HepG2 (cell line): ENCODE data around the gene PPP2R5B. TPM values are rescaled to one million over a fixed set of nuclear protein-coding genes. Genes with fewer than 3 reads are reported as not detected.

ENCODE experiments used
- ATAC-seq: fragments of 200-7000 bp; cut with Tn5 transposase; 3 replicates; pipeline ENCODE4 v1.9.1; 2020; ENCODE audit warnings: mild to moderate bottlenecking, moderate library complexity
- BruUV-seq: library from RNA; stranded (reverse); fragments of 400-500 nt; replicated peaks from 2 replicates; lab custom pipeline; 2021; lab: Mats Ljungman, UMichigan
- CTCF ChIA-PET: fragments of 300-600 bp; formaldehyde crosslinking; extraction: SDS; loops from one replicate; lab custom pipeline; 2021; ENCODE audit warnings: low total read pairs, inconsistent platforms, low intra/inter-chr PET ratio; lab: Yijun Ruan, JAX
- POLR2A ChIA-PET: fragments of 350-600 bp; sonication (Branson Sonifier 250); formaldehyde crosslinking; loops from one replicate; lab custom pipeline; 2020; ENCODE audit warnings: antibody characterized with exemption, inconsistent platforms; lab: Yijun Ruan, JAX
- DNase-seq: peaks from one replicate; pipeline ENCODE4 v3.0.0-alpha.2; 2015; ENCODE audit warnings: low spot score
- FAIRE-seq: peaks from 3 replicates; lab custom pipeline; 2011; peaks lifted over from hg19 to GRCh38; lab: Jason Lieb, UNC
- H2AFZ ChIP-seq: one replicate; pipeline ENCODE4 v1.6.1; 2011; ENCODE audit warnings: low read length, inconsistent platforms
- H3K27ac ChIP-seq: fragments of 300-600 bp; 3 replicates; pipeline ENCODE4 v1.8.0; 2011; ENCODE audit warnings: mixed run types, mild to moderate bottlenecking, mixed read lengths, low read length, inconsistent platforms; ENCODE audit not compliant: insufficient read depth; ENCODE audit errors: extremely low read length
- H3K27me3 ChIP-seq, 2 experiments: fragments of 200-600 bp in 1 of 2; 2 replicates in 1 of 2; 3 replicates in 1 of 2; pipeline versions ENCODE4 v1.6.0 to v1.8.0; 2011; ENCODE audit warnings: low read length in 2 of 2, mild to moderate bottlenecking in 2 of 2, moderate library complexity in 2 of 2, inconsistent platforms in 1 of 2; ENCODE audit not compliant: insufficient read depth in 2 of 2, control insufficient read depth in 1 of 2
- H3K36me3 ChIP-seq, 2 experiments: fragments of 200-600 bp in 1 of 2; replicated peaks in 1 of 2; 2 replicates in 1 of 2; 3 replicates in 1 of 2; pipeline versions ENCODE4 v1.5.1 to v1.8.0; 2011; ENCODE audit warnings: low read length in 2 of 2, inconsistent platforms in 1 of 2; ENCODE audit not compliant: insufficient read depth in 2 of 2, control insufficient read depth in 1 of 2
- H3K4me1 ChIP-seq: 2 replicates; pipeline ENCODE4 v1.5.1; 2012; ENCODE audit warnings: low read length, inconsistent platforms; ENCODE audit not compliant: insufficient read depth
- H3K4me2 ChIP-seq: 2 replicates; pipeline ENCODE4 v1.6.0; 2011; ENCODE audit warnings: low read depth, low read length, inconsistent platforms
- H3K4me3 ChIP-seq, 3 experiments: fragments of 200-600 bp in 1 of 3; sonication (generic), shearing (Covaris generic) in 1 of 3; replicated peaks in 1 of 3; 2 replicates each; pipeline ENCODE4 v1.5.1; 2011 to 2016; ENCODE audit warnings: low read length in 3 of 3, inconsistent platforms in 2 of 3, low read depth in 2 of 3, mild to moderate bottlenecking in 2 of 3, control low read depth in 1 of 3, mixed read lengths in 1 of 3; ENCODE audit not compliant: insufficient read depth in 1 of 3
- H3K79me2 ChIP-seq: one replicate; pipeline ENCODE4 v1.6.1; 2011; ENCODE audit warnings: low read length, inconsistent platforms; ENCODE audit not compliant: insufficient read depth
- H3K9ac ChIP-seq: 2 replicates; pipeline ENCODE4 v1.6.0; 2011; ENCODE audit warnings: mild to moderate bottlenecking, low read depth, low read length, inconsistent platforms; ENCODE audit not compliant: insufficient read depth
- H3K9me3 ChIP-seq: 2 replicates; pipeline ENCODE4 v1.5.1; 2012; ENCODE audit warnings: mild to moderate bottlenecking, low read length
- H4K20me1 ChIP-seq: 2 replicates; pipeline ENCODE4 v1.6.0; 2011; ENCODE audit warnings: inconsistent platforms, mild to moderate bottlenecking, low read length, moderate library complexity; ENCODE audit not compliant: insufficient read depth
- CAMTA2 ChIP-seq: sonication (generic); formaldehyde crosslinking; IDR thresholded peaks from 2 replicates; pipeline ENCODE4 v1.4.0; 2020; ENCODE audit warnings: mild to moderate bottlenecking, missing genetic modification reagents, borderline replicate concordance
- FOXA1 ChIP-seq, 2 experiments: fragments of 450-650 bp in 1 of 2; sonication (generic) in 1 of 2; formaldehyde crosslinking in 1 of 2; IDR thresholded peaks; 2 replicates each; pipeline versions ENCODE4 v1.4.0 to v1.6.1; 2016 to 2020; ENCODE audit warnings: missing genetic modification reagents in 1 of 2
- IKZF5 ChIP-seq: IDR thresholded peaks from 2 replicates; pipeline ENCODE4 v1.6.1; 2018; ENCODE audit warnings: missing genetic modification reagents, mild to moderate bottlenecking, missing compliant biosample characterization
- KDM5B ChIP-seq: sonication (generic); formaldehyde crosslinking; IDR thresholded peaks from 2 replicates; pipeline ENCODE4 v1.4.0; 2020; ENCODE audit warnings: missing genetic modification reagents, mild to moderate bottlenecking, borderline replicate concordance
- POGZ ChIP-seq: sonication (generic); formaldehyde crosslinking; IDR thresholded peaks from 2 replicates; pipeline ENCODE4 v1.4.0; 2020; ENCODE audit warnings: mild to moderate bottlenecking, missing genetic modification reagents
- STAG1 ChIP-seq: sonication (generic); formaldehyde crosslinking; IDR thresholded peaks from 2 replicates; pipeline ENCODE4 v1.4.0; 2020; ENCODE audit warnings: missing genetic modification reagents
- TOPORS ChIP-seq: sonication (generic); formaldehyde crosslinking; IDR thresholded peaks from 2 replicates; pipeline ENCODE4 v1.8.0; 2023; ENCODE audit warnings: mild to moderate bottlenecking, missing genetic modification reagents
- ZNF460 ChIP-seq: sonication (generic); formaldehyde crosslinking; IDR thresholded peaks from 2 replicates; pipeline ENCODE4 v1.5.1; 2020; ENCODE audit warnings: missing genetic modification reagents, mild to moderate bottlenecking, borderline replicate concordance
- ZNF615 ChIP-seq: sonication (generic); formaldehyde crosslinking; IDR thresholded peaks from 2 replicates; pipeline ENCODE4 v1.5.0; 2020; ENCODE audit warnings: mild to moderate bottlenecking, missing genetic modification reagents, borderline replicate concordance
- ZNF704 ChIP-seq: sonication (generic); formaldehyde crosslinking; IDR thresholded peaks from 2 replicates; pipeline ENCODE4 v1.8.1; 2023; ENCODE audit warnings: mild to moderate bottlenecking, inconsistent platforms, moderate library complexity, missing genetic modification reagents, borderline replicate concordance
- WGBS: methylation state at CpG from one replicate; pipeline ENCODE4 v1.1.6; 2017; ENCODE audit warnings: low lambda C conversion rate; 5-methylcytosine and 5-hydroxymethylcytosine counted together
- in situ Hi-C: cut with HindIII; loops from 2 replicates; pipeline ENCODE4 v1.10.0; 2017; ENCODE audit warnings: low pct_unique_long_range_greater_than_20kb; ENCODE audit not compliant: extremely low pct_ligation_motif_present
- intact Hi-C: fragments of 100-400 bp; cut with micrococcal nuclease; formaldehyde crosslinking; loops from one replicate; pipeline ENCODE4 v1.10.0; 2022; ENCODE audit not compliant: unreplicated experiment
- polyA plus RNA-seq, 8 experiments: library from polyadenylated mRNA; depleted of rRNA in 3 of 8; stranded (reverse) in 7 of 8; unstranded in 1 of 8; fragments of >200 nt; fragmentation: Illumina TruSeq in 4 of 8; extraction: Trizol in 4 of 8; gene quantifications; 2 replicates each; pipeline versions ENCODE4 v1.2.1 to v1.2.3, GENCODE V29; 2011 to 2016; ENCODE audit warnings: low read depth in 4 of 8, missing spikeins in 1 of 8, mixed read lengths in 1 of 8; ENCODE audit not compliant: insufficient read depth in 1 of 8
- total RNA-seq, 5 experiments: library from RNA; depleted of rRNA; stranded (reverse); fragments of >200 nt; fragmentation: Illumina TruSeq; extraction: Trizol; gene quantifications; 2 replicates each; pipeline ENCODE4 v1.2.3, GENCODE V29; 2016; ENCODE audit warnings: low read depth in 1 of 5
- TF ChIP-seq, protein P1 (sequence below): sonication (generic); formaldehyde crosslinking; IDR thresholded peaks from 2 replicates; pipeline ENCODE4 v1.5.0; 2020; ENCODE audit warnings: mild to moderate bottlenecking, missing genetic modification reagents, moderate library complexity

Gene PPP2R5B
- total and polyA plus RNA-seq, 2 of the 13 experiments (the other 11 are each of a cell fraction or from before 2014, with no cell fraction given), result 2.3 to 8.3 TPM

GRCh38 chr11:64936539-64936938 lies 12.1 kb downstream of the PPP2R5B start:
- Histone ChIP-seq H3K4me1 (peaks cover 39% of the 10 kb centered on the region), H3K27me3 (peaks cover 0 to 7% of the 10 kb centered on the region in 2 experiments; a peak in 3 of 5 replicates), H3K4me2 (no peak overlapping the region; the same call in 1 of the 2 replicates), H3K79me2 (no peaks in the 10 kb centered on the region), H3K36me3 (peaks cover 0 to 1% of the 10 kb centered on the region in 2 experiments; a peak in 1 of 5 replicates), H3K27ac (no peak overlapping the region), H2AFZ (no peak overlapping the region), H3K9ac (no peak overlapping the region), H3K9me3 (no peaks in the 10 kb centered on the region), H3K4me3 (no peak overlapping the region), H4K20me1 (no peaks in the 10 kb centered on the region)
- no peak for FAIRE-seq
- ChIA-PET CTCF (no interaction called here), POLR2A (interaction anchor here (0.7 to 4.7 kb wide), 6 partner anchors 10 to 175 kb away, joined by 3 to 40 read pairs (median 4); partner anchors contain the start of genes ARL2, BATF2 and TM7SF2)
- TF ChIP-seq FOXA1 (IDR thresholded peaks at IDR 0.05) (no peak), FOXA1 (CRISPR knock-in tag; IDR thresholded peaks at IDR 0.05) (no peak), CAMTA2 (CRISPR knock-in tag) (no peak)
- WGBS, result 38% methylated on average over 4 of the region's 4 CpGs
- DNase-seq, result no peak
- in situ Hi-C loops, result no loop called here
- TSS peak; percentile 25 for BruUV-seq
- intact Hi-C loops, result no loop called here
- ATAC-seq, result no peak

- BruUV-seq, result no TSS peak
- no peaks in the 10 kb centered on the region for H4K20me1 ChIP-seq
- ATAC-seq (peak; percentile 76), FAIRE-seq (no peak), DNase-seq (no peak)
- ChIA-PET POLR2A (interaction anchor here (0.9 to 1.4 kb wide), 2 partner anchors 11 to 12 kb away, joined by 3 to 5 read pairs; partner anchors contain the start of gene GPHA2), CTCF (no interaction called here)
- H3K27ac ChIP-seq, result no peak overlapping the region
- no peak overlapping the region for H2AFZ ChIP-seq
- H3K36me3 ChIP-seq, result no peaks in the 10 kb centered on the region
- H3K79me2 ChIP-seq, result no peaks in the 10 kb centered on the region
- H3K4me1 ChIP-seq, result no peaks in the 10 kb centered on the region
- no peaks in the 10 kb centered on the region for H3K9me3 ChIP-seq
- H3K4me3 ChIP-seq, result no peak overlapping the region
- WGBS, result 8% methylated on average over 5 of the region's 5 CpGs
- no peak overlapping the region for H3K9ac ChIP-seq
- in situ Hi-C loops, result no loop called here
- intact Hi-C loops, result no loop called here
- H3K4me2 ChIP-seq, result no peak overlapping the region
- peaks cover 0 to 3% of the 10 kb centered on the region in 2 experiments; a peak in 1 of 5 replicates for H3K27me3 ChIP-seq
- TF ChIP-seq IKZF5 (no peak), KDM5B (no peak), ZNF615 (CRISPR knock-in tag) (no peak), POGZ (CRISPR knock-in tag) (no peak), ZNF704 (CRISPR knock-in tag) (no peak), TOPORS (CRISPR knock-in tag) (no peak), ZNF460 (no peak), STAG1 (0 out of 2 replicates have a peak, but pooled peaks have one; percentile 15)
- TF ChIP-seq, protein P1, sequence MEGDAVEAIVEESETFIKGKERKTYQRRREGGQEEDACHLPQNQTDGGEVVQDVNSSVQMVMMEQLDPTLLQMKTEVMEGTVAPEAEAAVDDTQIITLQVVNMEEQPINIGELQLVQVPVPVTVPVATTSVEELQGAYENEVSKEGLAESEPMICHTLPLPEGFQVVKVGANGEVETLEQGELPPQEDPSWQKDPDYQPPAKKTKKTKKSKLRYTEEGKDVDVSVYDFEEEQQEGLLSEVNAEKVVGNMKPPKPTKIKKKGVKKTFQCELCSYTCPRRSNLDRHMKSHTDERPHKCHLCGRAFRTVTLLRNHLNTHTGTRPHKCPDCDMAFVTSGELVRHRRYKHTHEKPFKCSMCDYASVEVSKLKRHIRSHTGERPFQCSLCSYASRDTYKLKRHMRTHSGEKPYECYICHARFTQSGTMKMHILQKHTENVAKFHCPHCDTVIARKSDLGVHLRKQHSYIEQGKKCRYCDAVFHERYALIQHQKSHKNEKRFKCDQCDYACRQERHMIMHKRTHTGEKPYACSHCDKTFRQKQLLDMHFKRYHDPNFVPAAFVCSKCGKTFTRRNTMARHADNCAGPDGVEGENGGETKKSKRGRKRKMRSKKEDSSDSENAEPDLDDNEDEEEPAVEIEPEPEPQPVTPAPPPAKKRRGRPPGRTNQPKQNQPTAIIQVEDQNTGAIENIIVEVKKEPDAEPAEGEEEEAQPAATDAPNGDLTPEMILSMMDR, result peak; percentile 36; the same call in 1 of the 2 replicates
Measured at GRCh38 chr11:64947208-64947814, 22.8 kb downstream of the PPP2R5B start.
